ENCODE results near the gene DACT3. TPM values are rescaled to one million over a fixed set of nuclear protein-coding genes. Genes with fewer than 3 reads are reported as not detected.

Gene DACT3
- total and polyA plus RNA-seq, 2 donors (not counting 1 experiment from before 2014, with no cell fraction given), result 5.6 to 11.5 TPM

DNA sequence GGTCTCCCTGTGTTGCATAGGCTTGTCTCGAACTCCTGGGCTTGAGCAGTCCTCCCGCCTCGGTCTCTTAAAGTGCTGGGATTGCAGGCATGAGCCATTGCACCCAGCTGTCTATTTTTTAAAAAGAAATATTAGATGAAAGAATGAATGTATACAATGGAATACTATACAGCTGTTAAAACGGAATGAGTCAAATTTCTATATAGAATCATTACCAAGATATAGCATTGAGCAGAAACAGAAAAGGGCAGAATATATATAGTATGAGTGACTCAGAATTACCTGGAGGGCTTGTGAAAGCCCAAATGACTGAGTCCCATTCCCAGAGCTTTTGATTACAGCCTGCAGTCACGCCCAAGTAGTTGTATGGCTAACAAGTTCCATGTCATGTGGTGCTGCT lies 4.4 kb downstream of the DACT3 start:
- TF ChIP-seq, protein P1, sequence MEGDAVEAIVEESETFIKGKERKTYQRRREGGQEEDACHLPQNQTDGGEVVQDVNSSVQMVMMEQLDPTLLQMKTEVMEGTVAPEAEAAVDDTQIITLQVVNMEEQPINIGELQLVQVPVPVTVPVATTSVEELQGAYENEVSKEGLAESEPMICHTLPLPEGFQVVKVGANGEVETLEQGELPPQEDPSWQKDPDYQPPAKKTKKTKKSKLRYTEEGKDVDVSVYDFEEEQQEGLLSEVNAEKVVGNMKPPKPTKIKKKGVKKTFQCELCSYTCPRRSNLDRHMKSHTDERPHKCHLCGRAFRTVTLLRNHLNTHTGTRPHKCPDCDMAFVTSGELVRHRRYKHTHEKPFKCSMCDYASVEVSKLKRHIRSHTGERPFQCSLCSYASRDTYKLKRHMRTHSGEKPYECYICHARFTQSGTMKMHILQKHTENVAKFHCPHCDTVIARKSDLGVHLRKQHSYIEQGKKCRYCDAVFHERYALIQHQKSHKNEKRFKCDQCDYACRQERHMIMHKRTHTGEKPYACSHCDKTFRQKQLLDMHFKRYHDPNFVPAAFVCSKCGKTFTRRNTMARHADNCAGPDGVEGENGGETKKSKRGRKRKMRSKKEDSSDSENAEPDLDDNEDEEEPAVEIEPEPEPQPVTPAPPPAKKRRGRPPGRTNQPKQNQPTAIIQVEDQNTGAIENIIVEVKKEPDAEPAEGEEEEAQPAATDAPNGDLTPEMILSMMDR (conservative IDR thresholded peaks at IDR 0.05 in 1 of 2, IDR thresholded peaks at IDR 0.05 in 1 of 2; ENCODE audit: low read depth in 1 of 2, low read length in 2 of 2), result no peak
- TF ChIP-seq EZH2 (IDR thresholded peaks at IDR 0.05; ENCODE audit: low read length, missing control alignments), result no peak

DNA sequence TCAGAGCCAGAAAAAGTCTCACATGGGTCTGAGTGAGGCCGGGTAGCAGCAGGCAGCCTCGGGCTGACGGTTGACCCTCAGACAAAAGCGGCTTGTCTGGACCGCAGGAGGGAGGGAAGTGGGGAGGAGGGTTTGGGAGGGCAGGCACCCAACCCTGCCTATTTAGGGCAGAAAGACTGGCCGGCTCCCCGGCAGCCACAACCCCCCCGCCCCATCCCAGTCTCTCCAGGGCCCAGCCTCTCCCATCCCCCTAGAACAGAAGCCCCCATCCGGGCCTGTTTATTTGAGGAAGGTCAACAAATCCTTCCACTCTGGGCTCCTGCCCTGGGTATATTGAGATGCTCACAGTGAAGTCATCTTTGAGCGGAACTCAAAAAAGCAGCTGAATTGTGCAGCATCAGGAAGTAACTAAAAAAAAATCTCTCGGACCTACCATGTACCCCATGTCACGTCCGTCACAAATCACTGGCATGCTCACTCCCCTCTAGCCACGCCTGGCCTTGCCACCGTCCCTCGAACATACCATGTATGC lies 6.3 kb downstream of the DACT3 start:
- Histone ChIP-seq H3K27ac (ENCODE audit: insufficient read depth, low read length) (no peak overlapping the region), H3K4me3 (replicated peaks in 1 of 4; ENCODE audit: control extremely low read depth in 1 of 4, insufficient read depth in 1 of 4, low read depth in 3 of 4, low read length in 4 of 4) (no peak overlapping the region), H3K27me3 (ENCODE audit: control insufficient read depth, insufficient read depth, low read length) (no peaks in the 10 kb centered on the region), H4K20me1 (ENCODE audit: control insufficient read depth, extremely low read depth, insufficient read depth, low read length) (no peaks in the 10 kb centered on the region), H3K9me3 (ENCODE audit: control insufficient read depth, insufficient read depth, low read depth, low read length) (no peaks in the 10 kb centered on the region), H3K36me3 (ENCODE audit: control insufficient read depth, insufficient read depth, low read length) (no peaks in the 10 kb centered on the region), H3K9ac (ENCODE audit: insufficient read depth, low read length) (no peak overlapping the region), H3K79me2 (ENCODE audit: control insufficient read depth, insufficient read depth, low read length) (no peaks in the 10 kb centered on the region), H2AFZ (ENCODE audit: low read length) (no peak overlapping the region), H3K4me2 (ENCODE audit: extremely low read depth, insufficient read depth, low read length) (peak overlapping the region; percentile 23), H3K4me1 (ENCODE audit: control insufficient read depth, extremely low read depth, insufficient read depth, low read length) (peaks cover 2% of the 10 kb centered on the region)
- no peak for DNase-seq (ENCODE audit: low read depth in 2 of 2)
- TF ChIP-seq, protein P1 (conservative IDR thresholded peaks at IDR 0.05 in 1 of 2, IDR thresholded peaks at IDR 0.05 in 1 of 2; ENCODE audit: low read depth in 1 of 2, low read length in 2 of 2), result no peak
- TF ChIP-seq EZH2 (IDR thresholded peaks at IDR 0.05; ENCODE audit: low read length, missing control alignments), result no peak

More for the DNA sequence above, 4.4 kb downstream of the DACT3 start:
- Histone ChIP-seq H3K4me3 (replicated peaks in 1 of 4; ENCODE audit: control extremely low read depth in 1 of 4, insufficient read depth in 1 of 4, low read depth in 3 of 4, low read length in 4 of 4) (no peak overlapping the region), H3K9me3 (ENCODE audit: control insufficient read depth, insufficient read depth, low read depth, low read length) (no peaks in the 10 kb centered on the region), H3K79me2 (ENCODE audit: control insufficient read depth, insufficient read depth, low read length) (no peaks in the 10 kb centered on the region), H3K27ac (ENCODE audit: insufficient read depth, low read length) (no peak overlapping the region), H3K9ac (ENCODE audit: insufficient read depth, low read length) (no peak overlapping the region), H3K4me1 (ENCODE audit: control insufficient read depth, extremely low read depth, insufficient read depth, low read length) (peaks cover 2% of the 10 kb centered on the region), H2AFZ (ENCODE audit: low read length) (no peak overlapping the region), H4K20me1 (ENCODE audit: control insufficient read depth, extremely low read depth, insufficient read depth, low read length) (no peaks in the 10 kb centered on the region), H3K27me3 (ENCODE audit: control insufficient read depth, insufficient read depth, low read length) (no peaks in the 10 kb centered on the region), H3K36me3 (ENCODE audit: control insufficient read depth, insufficient read depth, low read length) (no peaks in the 10 kb centered on the region), H3K4me2 (ENCODE audit: extremely low read depth, insufficient read depth, low read length) (no peak overlapping the region)
- no peak for DNase-seq (ENCODE audit: low read depth in 2 of 2)

DNA sequence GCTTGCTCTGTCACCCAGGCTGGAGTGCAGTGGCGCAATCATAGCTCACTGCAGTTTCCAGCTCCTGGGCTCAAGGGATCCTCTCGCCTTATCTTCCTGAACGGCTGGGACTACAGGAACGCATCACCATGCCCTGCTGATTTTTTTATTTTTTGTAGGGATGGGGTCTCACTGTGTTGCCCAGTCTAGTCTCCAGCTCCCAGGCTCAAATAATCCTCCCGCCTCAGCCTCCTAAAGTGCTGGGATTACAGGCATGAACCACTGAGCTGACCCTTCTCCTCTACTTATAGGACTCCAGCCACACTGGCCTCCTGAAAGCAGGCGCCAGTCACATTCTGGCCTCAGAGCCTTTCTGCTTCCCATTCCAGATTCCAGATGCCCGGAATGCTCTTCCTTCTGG lies 10.5 kb downstream of the DACT3 start:
- H3K79me2 ChIP-seq (ENCODE audit: control insufficient read depth, insufficient read depth, low read length), result no peaks in the 10 kb centered on the region
- no peaks in the 10 kb centered on the region for H3K27me3 ChIP-seq (ENCODE audit: control insufficient read depth, insufficient read depth, low read length)
- no peak for TF ChIP-seq EZH2 (IDR thresholded peaks at IDR 0.05; ENCODE audit: low read length, missing control alignments)
- TF ChIP-seq, protein P1 (conservative IDR thresholded peaks at IDR 0.05 in 1 of 2, IDR thresholded peaks at IDR 0.05 in 1 of 2; ENCODE audit: low read depth in 1 of 2, low read length in 2 of 2), result no peak
- peaks cover 2% of the 10 kb centered on the region for H3K4me1 ChIP-seq (ENCODE audit: control insufficient read depth, extremely low read depth, insufficient read depth, low read length)
- no peak overlapping the region for H3K4me3 ChIP-seq (replicated peaks in 1 of 4; ENCODE audit: control extremely low read depth in 1 of 4, insufficient read depth in 1 of 4, low read depth in 3 of 4, low read length in 4 of 4)
- no peaks in the 10 kb centered on the region for H3K36me3 ChIP-seq (ENCODE audit: control insufficient read depth, insufficient read depth, low read length)
- no peak overlapping the region for H3K9ac ChIP-seq (ENCODE audit: insufficient read depth, low read length)
- no peaks in the 10 kb centered on the region for H4K20me1 ChIP-seq (ENCODE audit: control insufficient read depth, extremely low read depth, insufficient read depth, low read length)
- no peak overlapping the region for H2AFZ ChIP-seq (ENCODE audit: low read length)
- H3K27ac ChIP-seq (ENCODE audit: insufficient read depth, low read length), result no peak overlapping the region
- no peaks in the 10 kb centered on the region for H3K9me3 ChIP-seq (ENCODE audit: control insufficient read depth, insufficient read depth, low read depth, low read length)
- DNase-seq (ENCODE audit: low read depth in 2 of 2), result no peak
- no peak overlapping the region for H3K4me2 ChIP-seq (ENCODE audit: extremely low read depth, insufficient read depth, low read length)
